Choroid plexus epithelial cell (primary cell): ENCODE results near the gene NRXN3.

Experiments
- DNase-seq: peaks from one replicate; pipeline ENCODE4 v3.0.0-alpha.2; 2010; ENCODE audit warnings: low read depth
- H3K4me3 ChIP-seq: 2 replicates; pipeline ENCODE4 v1.5.1; 2011; ENCODE audit warnings: low read depth, mild to moderate bottlenecking, control low read depth, low read length, moderate library complexity
- CTCF ChIP-seq: conservative IDR thresholded peaks from 2 replicates; pipeline ENCODE4 v1.5.1; 2011; ENCODE audit warnings: low read depth, mild to moderate bottlenecking, control low read depth, inconsistent platforms, low read length, moderate library complexity

Gene NRXN3

DNA sequence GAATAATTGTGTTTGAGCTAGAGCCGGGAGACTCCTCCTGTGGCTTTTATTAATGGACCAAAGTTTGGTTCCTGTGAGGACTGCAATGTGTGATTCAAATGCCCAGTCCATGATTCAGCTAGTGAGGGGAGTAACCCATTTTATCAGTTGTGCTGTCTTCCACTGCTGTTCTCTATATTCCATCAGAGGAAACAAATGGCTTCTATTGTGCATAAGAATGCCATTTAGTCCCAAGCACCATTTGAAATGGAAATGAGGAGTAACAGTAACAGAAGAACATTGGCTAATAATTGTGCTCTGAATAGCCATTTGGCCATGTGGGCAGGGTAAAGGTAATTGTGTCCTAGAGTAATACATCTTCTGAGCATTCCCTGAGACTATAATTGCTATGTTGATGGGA, 1398.4 kb downstream of the NRXN3 start:
- H3K4me3 ChIP-seq = no peak overlapping the region
- no peak for TF ChIP-seq CTCF
- DNase-seq = no peak

- no peak overlapping the region for H3K4me3 ChIP-seq
- no peak for TF ChIP-seq CTCF
- no peak for DNase-seq
Observed at GRCh38 chr14:79569072-79569471, 1398.9 kb downstream of the NRXN3 start.

DNA sequence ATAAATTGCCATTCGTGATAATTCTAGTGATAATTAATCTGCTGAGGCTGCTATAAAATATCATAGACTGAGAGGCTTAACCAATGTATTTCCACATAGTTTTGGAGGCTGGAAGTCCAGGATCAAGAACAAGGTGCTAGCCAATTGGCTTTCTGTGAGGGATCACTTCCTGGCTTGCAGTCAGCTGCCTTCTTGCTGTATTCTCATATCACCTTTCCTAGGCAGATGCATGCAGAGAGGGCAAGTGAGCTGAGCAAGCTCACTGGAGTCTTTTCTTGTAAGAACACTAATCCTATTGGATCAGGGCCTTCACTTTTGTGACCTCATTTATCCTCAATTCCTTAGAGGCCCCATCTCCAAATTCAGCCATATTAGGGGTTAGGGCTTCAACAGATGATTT, 1400.5 kb downstream of the NRXN3 start:
- H3K4me3 ChIP-seq = no peak overlapping the region
- TF ChIP-seq CTCF = no peak
- DNase-seq = no peak

GRCh38 chr14:79571366-79571765, 1401.2 kb downstream of the NRXN3 start:
- H3K4me3 ChIP-seq = no peak overlapping the region
- no peak for TF ChIP-seq CTCF
- peak; percentile 35 for DNase-seq

DNA sequence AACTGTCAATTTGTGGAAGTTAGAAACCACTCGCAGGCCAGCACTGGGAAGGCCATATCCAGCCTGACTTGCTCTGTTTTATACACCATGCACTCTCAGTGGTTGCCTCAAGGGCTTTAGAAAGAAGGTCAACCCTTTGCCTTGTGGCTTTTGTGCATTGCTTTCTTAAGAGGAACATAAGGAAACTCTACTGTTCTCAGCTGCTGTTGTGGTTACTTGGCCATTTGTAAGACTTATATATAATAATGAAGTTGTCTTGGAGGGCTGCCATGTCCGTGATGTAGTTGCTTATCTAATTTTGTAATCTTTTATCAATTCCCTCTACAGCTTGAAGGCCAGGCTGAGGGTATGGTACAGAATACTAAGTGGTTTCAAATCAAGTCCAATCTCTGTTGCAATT, 1403.3 kb downstream of the NRXN3 start:
- TF ChIP-seq CTCF = peak; percentile 8
- no peak overlapping the region for H3K4me3 ChIP-seq
- DNase-seq = peak; percentile 88

DNA sequence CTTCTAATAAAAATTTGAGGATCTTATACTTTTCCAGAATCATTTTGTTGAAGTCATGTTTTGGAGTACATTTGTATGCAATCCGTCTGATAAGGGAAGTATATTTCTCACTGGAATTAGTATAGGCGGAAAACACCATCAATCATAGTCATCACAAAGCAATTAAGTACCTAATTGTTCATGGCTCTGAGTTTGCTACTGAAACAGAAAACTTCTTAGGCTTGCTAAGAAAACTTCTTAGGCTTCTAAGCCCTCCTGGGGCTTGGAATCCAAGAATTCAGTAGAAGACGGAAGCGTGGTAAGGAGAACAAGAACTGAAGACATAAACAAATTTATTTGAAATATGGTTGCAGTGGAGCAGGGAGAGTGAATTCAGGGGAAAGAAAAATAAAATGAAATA, 1404.9 kb downstream of the NRXN3 start:
- DNase-seq = peak; percentile 51
- TF ChIP-seq CTCF = no peak
- no peak overlapping the region for H3K4me3 ChIP-seq

GRCh38 chr14:79576424-79576823, 1406.3 kb downstream of the NRXN3 start:
- no peak for TF ChIP-seq CTCF
- H3K4me3 ChIP-seq = no peak overlapping the region
- peak; percentile 51 for DNase-seq
